GM18867 (cell line): Measurements from ENCODE around the gene PCF11.
"Not testable (repeated sequence)": the region's sequence is repeated elsewhere in the genome, so short reads cannot be mapped to it uniquely, and the experiment has no call there.

Source experiments
- ATAC-seq: cut with Tn5 transposase; IDR thresholded peaks from one replicate; pipeline ENCODE4 v1.9.1; 2021; ENCODE audit warnings: mild to moderate bottlenecking, moderate library complexity; ENCODE audit not compliant: unreplicated experiment

Gene PCF11

DNA sequence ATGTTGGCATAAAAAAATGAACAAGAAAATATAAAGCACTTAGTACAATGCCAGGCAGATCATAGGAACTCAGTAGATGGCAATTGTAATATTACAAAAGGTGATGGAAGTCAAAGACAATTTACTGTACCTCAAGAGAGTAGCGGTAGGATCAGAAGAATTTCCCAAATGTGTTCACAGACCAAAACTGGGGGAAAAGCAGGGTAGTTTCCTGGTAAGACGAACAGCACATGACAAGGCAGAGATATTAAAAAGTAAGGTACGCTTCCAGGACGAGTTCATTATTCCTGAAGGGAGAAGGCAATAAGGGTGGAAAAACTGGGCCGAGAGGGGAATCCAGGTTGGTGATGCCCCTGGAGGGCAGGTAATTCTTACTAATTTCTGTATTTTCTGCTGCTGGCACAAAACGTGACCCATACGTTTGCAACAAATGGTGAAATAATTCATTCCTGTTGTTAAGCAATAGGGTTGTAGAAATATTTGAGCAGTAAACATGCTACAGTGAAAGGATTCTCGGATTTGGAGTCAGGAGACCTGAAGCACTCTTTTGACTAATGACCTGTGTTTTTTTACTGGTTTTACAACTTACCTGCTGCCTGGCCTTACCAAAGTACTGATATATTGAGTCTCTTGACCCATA lies 35.8 kb downstream of the PCF11 start:
- ATAC-seq = no peak

- ATAC-seq = peak; percentile 90
Observed at GRCh38 chr11:83193315-83194280, 36.7 kb downstream of the PCF11 start, which contains the start of gene ANKRD42. ANKRD42 (plus strand) TSS chr11:83193712; CDS start chr11:83194671, 959 bp downstream.

- peak; percentile 60 for ATAC-seq
Observed at GRCh38 chr11:83194281-83195142, 37.6 kb downstream of the PCF11 start.

DNA sequence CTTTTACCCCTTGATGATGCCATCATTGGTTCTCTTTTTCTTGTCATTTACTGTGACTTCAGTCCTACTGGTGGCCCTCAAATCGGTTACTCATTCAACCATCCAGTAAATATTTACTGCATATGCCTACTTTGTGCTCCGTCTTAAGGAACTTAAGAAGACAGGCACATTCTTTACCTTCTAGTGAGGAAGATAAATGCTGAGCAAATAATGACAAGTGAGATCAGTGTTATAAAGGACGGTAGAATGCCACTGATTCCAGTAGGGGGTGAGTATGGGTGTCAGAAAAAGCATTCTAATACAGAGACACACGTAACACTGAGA lies 38.2 kb downstream of the PCF11 start:
- ATAC-seq = no peak

GRCh38 chr11:83195649-83196048 lies 38.7 kb downstream of the PCF11 start:
- no peak for ATAC-seq

DNA sequence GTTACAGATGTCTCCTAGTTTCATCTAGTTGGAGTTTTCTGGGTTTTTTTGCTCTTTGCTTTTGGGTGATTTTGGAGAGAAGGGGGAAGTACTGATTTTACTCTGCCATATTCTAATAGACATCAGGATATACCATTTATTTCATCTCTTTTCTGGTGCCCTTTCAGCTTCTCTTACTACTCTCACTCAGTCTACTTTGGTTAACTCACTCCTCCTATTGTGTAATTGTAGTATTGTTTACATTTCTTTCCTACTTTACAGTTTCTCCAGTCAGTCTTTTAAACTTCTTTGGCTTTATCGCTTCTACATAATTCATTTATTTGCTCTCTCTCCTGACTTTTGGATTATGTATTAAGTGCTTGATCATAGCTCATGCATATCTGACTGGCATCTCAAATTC lies 43.1 kb downstream of the PCF11 start:
- ATAC-seq = no peak

DNA sequence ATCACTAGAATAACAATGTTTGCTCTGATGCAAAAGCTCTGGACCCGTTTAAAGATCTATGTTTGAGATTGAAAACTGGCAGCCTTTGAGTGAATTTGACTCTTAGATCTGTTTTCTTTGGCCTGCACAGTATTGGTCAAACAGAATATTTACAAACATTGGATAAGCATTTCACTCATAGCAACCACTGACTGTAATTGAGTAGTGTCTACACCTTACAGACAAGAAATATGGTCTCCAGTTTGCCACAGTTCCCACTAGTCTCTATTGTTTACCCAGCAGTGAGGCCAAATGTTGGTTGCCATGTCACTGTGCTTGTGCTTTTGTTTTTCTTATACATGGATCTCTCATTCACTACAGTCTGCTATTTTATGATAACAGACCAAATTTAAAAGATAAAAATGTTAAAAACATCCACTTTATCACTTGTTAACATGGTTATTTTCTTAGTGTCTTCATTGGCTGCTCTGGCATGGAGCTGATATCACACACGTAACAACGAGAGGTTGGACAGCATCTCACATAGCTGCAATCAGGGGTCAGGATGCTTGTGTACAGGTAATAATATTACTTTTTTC lies 48.8 kb downstream of the PCF11 start:
- no peak for ATAC-seq

- no peak for ATAC-seq
Observed at GRCh38 chr11:83206221-83206620, 49.3 kb downstream of the PCF11 start.

GRCh38 chr11:83206771-83207382 lies 49.9 kb downstream of the PCF11 start:
- ATAC-seq = not testable (repeated sequence)

DNA sequence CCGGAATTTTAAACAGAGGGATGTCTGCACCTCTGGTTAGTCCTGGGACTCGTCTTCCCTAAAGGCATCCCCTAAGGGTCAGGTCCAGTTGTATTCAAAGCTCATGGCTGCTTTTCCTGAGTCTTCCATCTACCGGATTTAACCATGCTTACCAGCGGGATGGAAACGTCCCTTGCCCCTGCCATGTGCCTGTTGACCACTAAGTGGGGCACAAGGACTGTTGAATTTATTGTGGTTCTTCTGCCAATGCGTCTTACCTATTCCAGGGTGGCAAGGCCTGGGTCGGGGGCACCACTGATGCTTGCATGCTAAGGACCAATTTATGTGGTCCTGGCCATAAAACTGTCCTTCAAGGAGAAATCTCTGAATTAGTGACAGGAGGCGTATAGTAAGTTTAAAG lies 62.2 kb downstream of the PCF11 start:
- ATAC-seq = no peak

- ATAC-seq = no peak
Observed at GRCh38 chr11:83220260-83220659, 63.3 kb downstream of the PCF11 start.

- no peak for ATAC-seq
Observed at GRCh38 chr11:83221694-83222093, 64.8 kb downstream of the PCF11 start.

DNA sequence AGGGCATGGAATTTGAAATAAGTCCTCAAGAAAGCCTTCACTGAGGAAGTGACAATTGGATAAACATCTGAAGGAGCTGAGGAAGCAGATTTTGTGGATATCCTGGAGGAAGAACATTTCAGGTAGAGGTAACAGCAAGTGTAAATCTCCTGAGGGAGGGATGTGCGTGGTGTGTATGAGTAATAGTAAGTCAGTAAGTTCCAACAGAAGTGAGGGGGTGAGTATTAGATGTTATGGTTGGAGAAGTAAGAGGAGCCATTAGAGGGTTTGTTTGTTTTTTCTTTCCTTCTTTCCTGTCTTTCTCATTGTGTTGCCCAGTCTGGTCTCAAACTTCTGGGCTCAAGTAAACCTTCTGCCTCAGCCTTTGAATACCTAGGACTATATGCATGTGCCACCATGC lies 65.6 kb downstream of the PCF11 start:
- no peak for ATAC-seq

DNA sequence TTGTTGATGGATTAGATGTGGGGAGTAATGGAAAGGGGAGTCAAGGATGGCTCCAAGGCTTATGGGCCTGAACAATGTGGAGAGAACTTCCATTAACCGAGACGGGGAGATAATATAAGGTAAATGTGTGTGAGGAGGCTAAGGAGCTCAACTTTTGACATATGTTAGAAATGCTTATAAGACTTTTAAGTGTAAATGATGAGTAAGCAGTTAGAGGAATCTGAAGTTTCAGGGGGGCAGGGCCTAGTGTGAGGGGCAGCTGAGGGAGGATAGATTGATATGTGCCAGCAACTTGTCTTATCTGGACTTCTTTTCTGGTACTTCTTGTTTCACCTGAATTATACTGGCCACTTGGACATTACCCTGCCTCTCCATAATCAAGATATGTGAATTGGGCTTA lies 66.5 kb downstream of the PCF11 start:
- no peak for ATAC-seq

DNA sequence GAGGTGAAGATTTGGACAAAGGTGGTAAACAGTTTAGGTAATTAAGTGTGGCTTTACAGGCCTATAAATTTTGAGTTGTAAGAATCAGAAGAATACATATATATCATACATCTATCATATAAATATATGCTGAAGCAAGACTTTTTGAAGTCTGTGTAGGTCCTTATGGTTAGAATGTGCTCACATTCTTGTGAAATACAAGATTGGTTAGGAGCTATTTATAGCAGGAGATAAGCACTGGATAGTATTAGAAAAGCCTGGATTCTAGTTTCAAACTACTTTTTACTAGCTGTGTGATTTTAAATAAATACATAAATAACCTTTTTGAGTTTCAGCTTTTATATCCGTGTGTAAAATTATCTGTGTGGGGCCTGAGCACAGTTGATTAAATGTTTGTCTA lies 78.9 kb downstream of the PCF11 start:
- ATAC-seq = no peak
